Ishikawa (cell line): ENCODE measurements around the gene CFAP45.

Experiments
- CEBPB ChIP-seq: IDR thresholded peaks from 2 replicates; pipeline ENCODE4 v1.6.1; 2012
- CREB1 ChIP-seq: IDR thresholded peaks from 2 replicates; pipeline ENCODE4 v1.6.1; 2012; ENCODE audit warnings: low read depth
- EGR1 ChIP-seq: IDR thresholded peaks from 2 replicates; pipeline ENCODE4 v1.6.1; 2012
- EP300 ChIP-seq: IDR thresholded peaks from 2 replicates; pipeline ENCODE4 v1.6.1; 2012; ENCODE audit warnings: borderline replicate concordance
- MAX ChIP-seq: IDR thresholded peaks from 2 replicates; pipeline ENCODE4 v1.6.1; 2012
- NFIC ChIP-seq: IDR thresholded peaks from 2 replicates; pipeline ENCODE4 v1.6.1; 2012
- REST ChIP-seq: IDR thresholded peaks from 2 replicates; pipeline ENCODE4 v1.6.1; 2012; ENCODE audit warnings: low read depth, mild to moderate bottlenecking
- TAF1 ChIP-seq: IDR thresholded peaks from 2 replicates; pipeline ENCODE4 v1.6.1; 2012; ENCODE audit warnings: low read depth, mild to moderate bottlenecking
- TCF12 ChIP-seq: IDR thresholded peaks from 2 replicates; pipeline ENCODE4 v1.6.1; 2012; ENCODE audit warnings: low read depth
- YY1 ChIP-seq: IDR thresholded peaks from 2 replicates; pipeline ENCODE4 v1.6.1; 2012; ENCODE audit warnings: low read depth
- ZBTB7A ChIP-seq: IDR thresholded peaks from 2 replicates; pipeline ENCODE4 v1.6.1; 2012; ENCODE audit warnings: low read depth

- TF ChIP-seq EP300 (no peak), EGR1 (no peak), TCF12 (no peak), CEBPB (no peak), CREB1 (no peak), TAF1 (no peak), REST (no peak), YY1 (no peak), MAX (no peak), ZBTB7A (no peak), NFIC (no peak)
These were observed 44.9 kb upstream of the CFAP45 start for GRCh38 chr1:159944623-159945455.
